ENCODE results near the gene MAPKAPK5.
A peak's percentile ranks its signal among the peaks of the same experiment; 100 is the strongest.

Gene MAPKAPK5

GRCh38 chr12:111842556-111843396, 748 bp downstream of the MAPKAPK5 start:
- H3K4me3 ChIP-seq (ENCODE audit: insufficient read depth, low read depth, low read length, poor library complexity, severe bottlenecking): peak overlapping the region; percentile 81
- no peaks in the 10 kb centered on the region for H3K27me3 ChIP-seq (replicated peaks; ENCODE audit: control insufficient read depth, insufficient read depth, low read length, poor library complexity, severe bottlenecking)
- H3K27ac ChIP-seq (ENCODE audit: insufficient read depth, low read length, poor library complexity, severe bottlenecking): peak overlapping the region; percentile 88
- no peaks in the 10 kb centered on the region for H3K36me3 ChIP-seq (ENCODE audit: control insufficient read depth, insufficient read depth, low read length)
- H3K9me3 ChIP-seq (ENCODE audit: control insufficient read depth, low read length): no peaks in the 10 kb centered on the region
- peak in 1 of 3 donors; percentile 13 for DNase-seq
- H3K4me1 ChIP-seq (ENCODE audit: control insufficient read depth, insufficient read depth, low read length, poor library complexity, severe bottlenecking): peaks cover 25% of the 10 kb centered on the region

GRCh38 chr12:111846016-111846415, 4.0 kb downstream of the MAPKAPK5 start:
- no peaks in the 10 kb centered on the region for H3K9me3 ChIP-seq (ENCODE audit: control insufficient read depth, low read length)
- peaks cover 3% of the 10 kb centered on the region for H3K36me3 ChIP-seq (ENCODE audit: control insufficient read depth, insufficient read depth, low read length)
- peaks cover 16% of the 10 kb centered on the region for H3K4me1 ChIP-seq (ENCODE audit: control insufficient read depth, insufficient read depth, low read length, poor library complexity, severe bottlenecking)
- DNase-seq: no peak
- H3K27ac ChIP-seq (ENCODE audit: insufficient read depth, low read length, poor library complexity, severe bottlenecking): no peak overlapping the region
- H3K4me3 ChIP-seq (ENCODE audit: insufficient read depth, low read depth, low read length, poor library complexity, severe bottlenecking): no peak overlapping the region
- no peaks in the 10 kb centered on the region for H3K27me3 ChIP-seq (replicated peaks; ENCODE audit: control insufficient read depth, insufficient read depth, low read length, poor library complexity, severe bottlenecking)

- Histone ChIP-seq H3K36me3 (ENCODE audit: control insufficient read depth, insufficient read depth, low read length) (peaks cover 3% of the 10 kb centered on the region), H3K9me3 (ENCODE audit: control insufficient read depth, low read length) (no peaks in the 10 kb centered on the region)
- DNase-seq: no peak
These were observed 8.5 kb downstream of the MAPKAPK5 start for GRCh38 chr12:111850526-111850925.

GRCh38 chr12:111858186-111858585, 16.2 kb downstream of the MAPKAPK5 start:
- no peak for DNase-seq
- Histone ChIP-seq H3K4me3 (ENCODE audit: insufficient read depth, low read depth, low read length, poor library complexity, severe bottlenecking) (no peak overlapping the region), H3K27ac (ENCODE audit: insufficient read depth, low read length, poor library complexity, severe bottlenecking) (no peak overlapping the region)

More at GRCh38 chr12:111850526-111850925, 8.5 kb downstream of the MAPKAPK5 start:
- Histone ChIP-seq H3K4me1 (ENCODE audit: control insufficient read depth, insufficient read depth, low read length, poor library complexity, severe bottlenecking) (no peaks in the 10 kb centered on the region), H3K27me3 (replicated peaks; ENCODE audit: control insufficient read depth, insufficient read depth, low read length, poor library complexity, severe bottlenecking) (no peaks in the 10 kb centered on the region), H3K27ac (ENCODE audit: insufficient read depth, low read length, poor library complexity, severe bottlenecking) (no peak overlapping the region), H3K4me3 (ENCODE audit: insufficient read depth, low read depth, low read length, poor library complexity, severe bottlenecking) (no peak overlapping the region)

GRCh38 chr12:111858778-111859177, 16.8 kb downstream of the MAPKAPK5 start:
- H3K27ac ChIP-seq (ENCODE audit: insufficient read depth, low read length, poor library complexity, severe bottlenecking): no peak overlapping the region
- no peak overlapping the region for H3K4me3 ChIP-seq (ENCODE audit: insufficient read depth, low read depth, low read length, poor library complexity, severe bottlenecking)
- no peaks in the 10 kb centered on the region for H3K4me1 ChIP-seq (ENCODE audit: control insufficient read depth, insufficient read depth, low read length, poor library complexity, severe bottlenecking)
- H3K27me3 ChIP-seq (replicated peaks; ENCODE audit: control insufficient read depth, insufficient read depth, low read length, poor library complexity, severe bottlenecking): no peaks in the 10 kb centered on the region
- no peaks in the 10 kb centered on the region for H3K36me3 ChIP-seq (ENCODE audit: control insufficient read depth, insufficient read depth, low read length)
- no peaks in the 10 kb centered on the region for H3K9me3 ChIP-seq (ENCODE audit: control insufficient read depth, low read length)
- DNase-seq: no peak

More at GRCh38 chr12:111858186-111858585, 16.2 kb downstream of the MAPKAPK5 start:
- no peaks in the 10 kb centered on the region for H3K9me3 ChIP-seq (ENCODE audit: control insufficient read depth, low read length)
- no peaks in the 10 kb centered on the region for H3K36me3 ChIP-seq (ENCODE audit: control insufficient read depth, insufficient read depth, low read length)
- no peaks in the 10 kb centered on the region for H3K27me3 ChIP-seq (replicated peaks; ENCODE audit: control insufficient read depth, insufficient read depth, low read length, poor library complexity, severe bottlenecking)
- H3K4me1 ChIP-seq (ENCODE audit: control insufficient read depth, insufficient read depth, low read length, poor library complexity, severe bottlenecking): no peaks in the 10 kb centered on the region

GRCh38 chr12:111864913-111865312, 22.9 kb downstream of the MAPKAPK5 start:
- Histone ChIP-seq H3K27ac (ENCODE audit: insufficient read depth, low read length, poor library complexity, severe bottlenecking) (no peak overlapping the region), H3K4me1 (ENCODE audit: control insufficient read depth, insufficient read depth, low read length, poor library complexity, severe bottlenecking) (no peaks in the 10 kb centered on the region), H3K27me3 (replicated peaks; ENCODE audit: control insufficient read depth, insufficient read depth, low read length, poor library complexity, severe bottlenecking) (no peaks in the 10 kb centered on the region), H3K9me3 (ENCODE audit: control insufficient read depth, low read length) (no peaks in the 10 kb centered on the region), H3K4me3 (ENCODE audit: insufficient read depth, low read depth, low read length, poor library complexity, severe bottlenecking) (no peak overlapping the region), H3K36me3 (ENCODE audit: control insufficient read depth, insufficient read depth, low read length) (peaks cover 23% of the 10 kb centered on the region)
- DNase-seq: no peak

- H3K27ac ChIP-seq (ENCODE audit: insufficient read depth, low read length, poor library complexity, severe bottlenecking): no peak overlapping the region
- H3K4me3 ChIP-seq (ENCODE audit: insufficient read depth, low read depth, low read length, poor library complexity, severe bottlenecking): no peak overlapping the region
- H3K4me1 ChIP-seq (ENCODE audit: control insufficient read depth, insufficient read depth, low read length, poor library complexity, severe bottlenecking): no peaks in the 10 kb centered on the region
- no peaks in the 10 kb centered on the region for H3K9me3 ChIP-seq (ENCODE audit: control insufficient read depth, low read length)
- no peaks in the 10 kb centered on the region for H3K27me3 ChIP-seq (replicated peaks; ENCODE audit: control insufficient read depth, insufficient read depth, low read length, poor library complexity, severe bottlenecking)
- peaks cover 47% of the 10 kb centered on the region for H3K36me3 ChIP-seq (ENCODE audit: control insufficient read depth, insufficient read depth, low read length)
- no peak for DNase-seq
These were observed 25.5 kb downstream of the MAPKAPK5 start for GRCh38 chr12:111867531-111867930.

GRCh38 chr12:111868676-111869588, 26.9 kb downstream of the MAPKAPK5 start:
- no peak for DNase-seq
- H3K36me3 ChIP-seq (ENCODE audit: control insufficient read depth, insufficient read depth, low read length): peaks cover 55% of the 10 kb centered on the region
- H3K4me3 ChIP-seq (ENCODE audit: insufficient read depth, low read depth, low read length, poor library complexity, severe bottlenecking): no peak overlapping the region
- no peaks in the 10 kb centered on the region for H3K27me3 ChIP-seq (replicated peaks; ENCODE audit: control insufficient read depth, insufficient read depth, low read length, poor library complexity, severe bottlenecking)
- H3K9me3 ChIP-seq (ENCODE audit: control insufficient read depth, low read length): no peaks in the 10 kb centered on the region
- no peak overlapping the region for H3K27ac ChIP-seq (ENCODE audit: insufficient read depth, low read length, poor library complexity, severe bottlenecking)
- no peaks in the 10 kb centered on the region for H3K4me1 ChIP-seq (ENCODE audit: control insufficient read depth, insufficient read depth, low read length, poor library complexity, severe bottlenecking)

- Histone ChIP-seq H3K4me3 (ENCODE audit: insufficient read depth, low read depth, low read length, poor library complexity, severe bottlenecking) (no peak overlapping the region), H3K4me1 (ENCODE audit: control insufficient read depth, insufficient read depth, low read length, poor library complexity, severe bottlenecking) (no peaks in the 10 kb centered on the region), H3K9me3 (ENCODE audit: control insufficient read depth, low read length) (no peaks in the 10 kb centered on the region), H3K27me3 (replicated peaks; ENCODE audit: control insufficient read depth, insufficient read depth, low read length, poor library complexity, severe bottlenecking) (no peaks in the 10 kb centered on the region), H3K27ac (ENCODE audit: insufficient read depth, low read length, poor library complexity, severe bottlenecking) (no peak overlapping the region), H3K36me3 (ENCODE audit: control insufficient read depth, insufficient read depth, low read length) (peaks cover 55% of the 10 kb centered on the region)
- DNase-seq: no peak
These were observed 27.6 kb downstream of the MAPKAPK5 start for GRCh38 chr12:111869671-111870070.

- Histone ChIP-seq H3K36me3 (ENCODE audit: control insufficient read depth, insufficient read depth, low read length) (peaks cover 50% of the 10 kb centered on the region), H3K4me1 (ENCODE audit: control insufficient read depth, insufficient read depth, low read length, poor library complexity, severe bottlenecking) (no peaks in the 10 kb centered on the region), H3K27ac (ENCODE audit: insufficient read depth, low read length, poor library complexity, severe bottlenecking) (no peak overlapping the region), H3K27me3 (replicated peaks; ENCODE audit: control insufficient read depth, insufficient read depth, low read length, poor library complexity, severe bottlenecking) (no peaks in the 10 kb centered on the region), H3K9me3 (ENCODE audit: control insufficient read depth, low read length) (no peaks in the 10 kb centered on the region), H3K4me3 (ENCODE audit: insufficient read depth, low read depth, low read length, poor library complexity, severe bottlenecking) (no peak overlapping the region)
- DNase-seq: no peak
These were observed 28.2 kb downstream of the MAPKAPK5 start for GRCh38 chr12:111870216-111870615.
